SK-N-SH treated with all-trans-retinoic acid at 6 μM for 48 hours (cell line): ENCODE data around the gene NPFFR1.
"Not testable (repeated sequence)": the region's sequence is repeated elsewhere in the genome, so short reads cannot be mapped to it uniquely, and the experiment has no call there.

Experiments used
- ATAC-seq: fragments of 200-7000 bp; cut with Tn5 transposase; 3 replicates; pipeline ENCODE4 v1.9.1; 2020; ENCODE audit warnings: mild to moderate bottlenecking, moderate library complexity
- ARNTL ChIP-seq: fragments of 450-650 bp; formaldehyde crosslinking; IDR thresholded peaks from 2 replicates; pipeline ENCODE4 v1.5.0; 2020; ENCODE audit warnings: low read depth, mild to moderate bottlenecking, moderate library complexity, borderline replicate concordance
- BACH2 ChIP-seq: fragments of 250-450 bp; sonication (Bioruptor Pico); IDR thresholded peaks from 2 replicates; pipeline ENCODE4 v1.9.0; 2021; ENCODE audit warnings: mild to moderate bottlenecking, borderline replicate concordance
- CSDC2 ChIP-seq: fragments of 250-450 bp; sonication (Bioruptor Pico); IDR thresholded peaks from 2 replicates; pipeline ENCODE4 v1.5.0; 2020; ENCODE audit warnings: mild to moderate bottlenecking, moderate library complexity
- ESRRG ChIP-seq: fragments of 250-450 bp; sonication (Bioruptor Pico); IDR thresholded peaks from 2 replicates; pipeline ENCODE4 v1.6.1; 2021; ENCODE audit warnings: mild to moderate bottlenecking
- GLIS3 ChIP-seq: fragments of 250-450 bp; sonication (Bioruptor Pico); IDR thresholded peaks from 2 replicates; pipeline ENCODE4 v1.5.0; 2020; ENCODE audit warnings: mild to moderate bottlenecking, moderate library complexity
- ISL1 ChIP-seq: fragments of 250-450 bp; sonication (Bioruptor Pico); IDR thresholded peaks from 2 replicates; pipeline ENCODE4 v2.1.2; 2022; ENCODE audit warnings: mild to moderate bottlenecking, moderate library complexity
- OSR1 ChIP-seq: fragments of 250-450 bp; sonication (Bioruptor Pico); IDR thresholded peaks from 2 replicates; pipeline ENCODE4 v1.8.0; 2022; ENCODE audit warnings: moderate library complexity, mild to moderate bottlenecking, inconsistent platforms
- POU6F1 ChIP-seq: fragments of 250-450 bp; sonication (Bioruptor Pico); IDR thresholded peaks from 2 replicates; pipeline ENCODE4 v1.8.0; 2021; ENCODE audit warnings: low read depth, mild to moderate bottlenecking, moderate library complexity, borderline replicate concordance
- PPARA ChIP-seq: fragments of 250-450 bp; sonication (Bioruptor Pico); IDR thresholded peaks from 2 replicates; pipeline ENCODE4 v1.5.0; 2020; ENCODE audit warnings: mild to moderate bottlenecking, borderline replicate concordance
- RARB ChIP-seq: fragments of 250-450 bp; sonication (Bioruptor Pico); IDR thresholded peaks from 2 replicates; pipeline ENCODE4 v1.8.0; 2021; ENCODE audit warnings: mild to moderate bottlenecking, moderate library complexity
- SNAI2 ChIP-seq: fragments of 250-450 bp; sonication (Bioruptor Pico); IDR thresholded peaks from 2 replicates; pipeline ENCODE4 v1.5.0; 2020; ENCODE audit warnings: mild to moderate bottlenecking, moderate library complexity
- TCF4 ChIP-seq: fragments of 250-450 bp; sonication (Bioruptor Pico); IDR thresholded peaks from 2 replicates; pipeline ENCODE4 v1.8.0; 2021; ENCODE audit warnings: mild to moderate bottlenecking, moderate library complexity, borderline replicate concordance
- TOX ChIP-seq: fragments of 250-450 bp; sonication (Bioruptor Pico); IDR thresholded peaks from 2 replicates; pipeline ENCODE4 v1.8.0; 2021; ENCODE audit warnings: mild to moderate bottlenecking, moderate library complexity, borderline replicate concordance
- ZFP3 ChIP-seq: fragments of 250-450 bp; sonication (Bioruptor Pico); IDR thresholded peaks from 2 replicates; pipeline ENCODE4 v1.5.0; 2020; ENCODE audit warnings: mild to moderate bottlenecking, moderate library complexity
- ZFP30 ChIP-seq: fragments of 450-650 bp; formaldehyde crosslinking; IDR thresholded peaks from 2 replicates; pipeline ENCODE4 v1.5.0; 2022; ENCODE audit warnings: mild to moderate bottlenecking, moderate library complexity
- ZNF565 ChIP-seq: fragments of 450-650 bp; formaldehyde crosslinking; conservative IDR thresholded peaks from 2 replicates; pipeline ENCODE4 v1.5.0; 2020; ENCODE audit warnings: low read depth, mild to moderate bottlenecking, moderate library complexity
- ZNF70 ChIP-seq: fragments of 450-650 bp; formaldehyde crosslinking; IDR thresholded peaks from 2 replicates; pipeline ENCODE4 v1.5.0; 2020; ENCODE audit warnings: mild to moderate bottlenecking, moderate library complexity
- ZNF8 ChIP-seq: fragments of 450-650 bp; formaldehyde crosslinking; IDR thresholded peaks from 2 replicates; pipeline ENCODE4 v1.5.0; 2020; ENCODE audit warnings: mild to moderate bottlenecking, moderate library complexity
- TF ChIP-seq, protein P1 (sequence below): fragments of 250-450 bp; sonication (Bioruptor Pico); IDR thresholded peaks from 2 replicates; pipeline ENCODE4 v1.8.0; 2020; ENCODE audit warnings: mild to moderate bottlenecking, moderate library complexity, borderline replicate concordance
- TF ChIP-seq, protein P2 (sequence below): fragments of 250-450 bp; sonication (Bioruptor Pico); IDR thresholded peaks from 2 replicates; pipeline ENCODE4 v1.5.1; 2020; ENCODE audit warnings: low read depth, mild to moderate bottlenecking, moderate library complexity

Gene NPFFR1

GRCh38 chr10:70228491-70228890 lies 55.3 kb downstream of the NPFFR1 start:
- TF ChIP-seq, protein P1, sequence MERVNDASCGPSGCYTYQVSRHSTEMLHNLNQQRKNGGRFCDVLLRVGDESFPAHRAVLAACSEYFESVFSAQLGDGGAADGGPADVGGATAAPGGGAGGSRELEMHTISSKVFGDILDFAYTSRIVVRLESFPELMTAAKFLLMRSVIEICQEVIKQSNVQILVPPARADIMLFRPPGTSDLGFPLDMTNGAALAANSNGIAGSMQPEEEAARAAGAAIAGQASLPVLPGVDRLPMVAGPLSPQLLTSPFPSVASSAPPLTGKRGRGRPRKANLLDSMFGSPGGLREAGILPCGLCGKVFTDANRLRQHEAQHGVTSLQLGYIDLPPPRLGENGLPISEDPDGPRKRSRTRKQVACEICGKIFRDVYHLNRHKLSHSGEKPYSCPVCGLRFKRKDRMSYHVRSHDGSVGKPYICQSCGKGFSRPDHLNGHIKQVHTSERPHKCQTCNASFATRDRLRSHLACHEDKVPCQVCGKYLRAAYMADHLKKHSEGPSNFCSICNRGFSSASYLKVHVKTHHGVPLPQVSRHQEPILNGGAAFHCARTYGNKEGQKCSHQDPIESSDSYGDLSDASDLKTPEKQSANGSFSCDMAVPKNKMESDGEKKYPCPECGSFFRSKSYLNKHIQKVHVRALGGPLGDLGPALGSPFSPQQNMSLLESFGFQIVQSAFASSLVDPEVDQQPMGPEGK, result no peak
- TF ChIP-seq ISL1 (CRISPR knock-in tag), result no peak
- no peak for TF ChIP-seq PPARA (CRISPR knock-in tag)
- TF ChIP-seq SNAI2 (CRISPR knock-in tag), result no peak
- TF ChIP-seq GLIS3, result no peak
- TF ChIP-seq CSDC2, result no peak
- TF ChIP-seq OSR1 (CRISPR knock-in tag), result no peak
- no peak for TF ChIP-seq ZNF70 (CRISPR knock-in tag)
- TF ChIP-seq ZNF565 (CRISPR knock-in tag), result no peak
- no peak for ATAC-seq

- TF ChIP-seq, protein P2, sequence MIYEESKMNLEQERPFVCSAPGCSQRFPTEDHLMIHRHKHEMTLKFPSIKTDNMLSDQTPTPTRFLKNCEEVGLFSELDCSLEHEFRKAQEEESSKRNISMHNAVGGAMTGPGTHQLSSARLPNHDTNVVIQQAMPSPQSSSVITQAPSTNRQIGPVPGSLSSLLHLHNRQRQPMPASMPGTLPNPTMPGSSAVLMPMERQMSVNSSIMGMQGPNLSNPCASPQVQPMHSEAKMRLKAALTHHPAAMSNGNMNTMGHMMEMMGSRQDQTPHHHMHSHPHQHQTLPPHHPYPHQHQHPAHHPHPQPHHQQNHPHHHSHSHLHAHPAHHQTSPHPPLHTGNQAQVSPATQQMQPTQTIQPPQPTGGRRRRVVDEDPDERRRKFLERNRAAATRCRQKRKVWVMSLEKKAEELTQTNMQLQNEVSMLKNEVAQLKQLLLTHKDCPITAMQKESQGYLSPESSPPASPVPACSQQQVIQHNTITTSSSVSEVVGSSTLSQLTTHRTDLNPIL (CRISPR knock-in tag), result no peak
- TF ChIP-seq PPARA (CRISPR knock-in tag), result no peak
- no peak for TF ChIP-seq ESRRG
- TF ChIP-seq RARB (CRISPR knock-in tag), result no peak
- TF ChIP-seq, all 23 proteins: peak for 0
- no peak for ATAC-seq
Observed at GRCh38 chr10:70227548-70228320, 56.1 kb downstream of the NPFFR1 start.

DNA sequence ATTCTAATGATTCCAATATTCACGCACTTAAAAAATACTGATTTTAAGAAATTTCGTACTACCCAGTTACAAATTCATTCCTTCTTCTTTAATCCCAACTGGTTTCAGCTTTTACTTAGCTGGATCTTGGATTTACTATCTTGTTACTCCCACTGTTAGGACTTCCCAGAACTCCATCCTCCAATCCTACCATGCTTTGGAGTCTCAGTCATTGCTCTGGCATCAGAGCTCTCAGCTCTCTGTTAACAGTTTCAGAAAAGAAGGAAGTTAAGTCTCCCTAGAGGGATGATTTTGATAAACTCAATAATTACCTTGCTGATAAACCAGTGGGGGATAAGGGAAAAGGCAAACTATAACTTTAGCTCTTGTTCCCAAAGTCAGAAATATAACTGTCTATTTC lies 60.1 kb downstream of the NPFFR1 start:
- ATAC-seq, result no peak
- TF ChIP-seq, protein P1, result no peak
- TF ChIP-seq BACH2 (CRISPR knock-in tag), result no peak

- ATAC-seq, result not testable (repeated sequence)
Observed at GRCh38 chr10:70222811-70223447, 60.9 kb downstream of the NPFFR1 start.

- ATAC-seq, result no peak
- TF ChIP-seq ZNF565 (CRISPR knock-in tag) (no peak), BACH2 (CRISPR knock-in tag) (no peak), POU6F1 (CRISPR knock-in tag) (no peak), RARB (CRISPR knock-in tag) (no peak), ESRRG (no peak), SNAI2 (CRISPR knock-in tag) (no peak), ZFP30 (CRISPR knock-in tag) (no peak), TCF4 (CRISPR knock-in tag) (no peak), ZFP3 (no peak), ZNF70 (CRISPR knock-in tag) (no peak), ARNTL (CRISPR knock-in tag) (no peak), GLIS3 (no peak), TOX (CRISPR knock-in tag) (no peak), ZNF8 (CRISPR knock-in tag) (no peak), OSR1 (CRISPR knock-in tag) (no peak), CSDC2 (no peak)
- TF ChIP-seq, protein P2 (CRISPR knock-in tag), result no peak
- TF ChIP-seq, protein P1, result no peak
Observed at GRCh38 chr10:70222340-70222794, 61.4 kb downstream of the NPFFR1 start.
